GM18861 (cell line): ENCODE results near the gene RBMS3.

Experiments used
- ATAC-seq: cut with Tn5 transposase; IDR thresholded peaks from one replicate; pipeline ENCODE4 v1.9.1; 2021; ENCODE audit not compliant: unreplicated experiment

Gene RBMS3

DNA sequence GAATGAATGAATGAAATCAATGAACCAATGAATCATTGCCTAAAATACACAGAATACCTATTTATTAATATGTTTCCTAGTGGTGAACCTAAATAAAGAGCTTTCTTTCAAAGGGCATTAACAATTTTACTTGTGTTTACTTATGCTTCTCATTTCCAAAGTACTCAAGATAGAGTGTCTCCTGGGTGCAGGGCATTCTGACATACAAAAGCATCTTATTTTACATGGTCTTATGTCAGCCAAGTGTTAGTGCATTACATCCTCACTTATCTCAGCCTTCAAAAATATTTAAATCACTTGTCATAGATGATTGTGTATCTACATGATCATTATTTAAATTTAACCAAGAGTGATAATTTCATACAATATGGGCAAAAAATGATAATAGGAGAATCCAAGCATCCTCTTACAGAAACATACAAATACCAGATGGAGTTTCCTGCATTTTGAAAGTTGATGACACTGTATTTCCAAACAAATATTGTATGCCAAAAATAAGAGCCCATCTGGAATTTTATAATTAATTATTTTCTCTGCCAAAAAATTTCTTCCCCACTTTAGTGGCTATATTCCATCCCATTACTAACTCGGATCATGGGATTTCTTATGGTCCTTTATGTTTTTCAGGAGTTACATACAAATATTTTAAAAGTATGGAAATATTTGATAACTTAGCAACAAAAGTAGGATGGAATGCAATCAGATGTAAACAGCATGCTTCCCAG, 279.0 kb downstream of the RBMS3 start:
- ATAC-seq = no peak

- no peak for ATAC-seq
These were observed 280.8 kb downstream of the RBMS3 start for GRCh38 chr3:29561651-29562149.

DNA sequence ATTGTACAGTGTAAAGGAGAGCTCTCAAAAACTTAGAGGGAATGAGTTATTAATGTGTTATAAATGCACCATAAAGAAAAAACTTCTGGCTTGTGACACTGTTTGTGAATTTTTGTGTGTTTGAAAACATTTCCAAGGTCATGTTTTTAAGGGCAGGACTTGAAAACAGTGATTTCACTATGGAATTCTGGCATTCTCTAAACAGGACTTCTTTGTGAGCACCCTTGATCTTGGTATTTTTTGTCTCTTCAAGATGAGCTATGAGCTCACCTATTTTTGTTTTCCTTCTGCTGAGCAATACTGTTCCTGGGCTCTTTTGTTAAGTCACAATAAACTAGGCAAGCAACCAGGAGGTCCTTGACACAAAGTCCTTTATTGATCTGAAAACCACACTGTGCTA, 284.4 kb downstream of the RBMS3 start:
- ATAC-seq = no peak

- no peak for ATAC-seq
These were observed 286.6 kb downstream of the RBMS3 start for GRCh38 chr3:29567501-29567900.

GRCh38 chr3:29568355-29568754, 287.5 kb downstream of the RBMS3 start:
- ATAC-seq = no peak

GRCh38 chr3:29576181-29576580, 295.3 kb downstream of the RBMS3 start:
- ATAC-seq = no peak

DNA sequence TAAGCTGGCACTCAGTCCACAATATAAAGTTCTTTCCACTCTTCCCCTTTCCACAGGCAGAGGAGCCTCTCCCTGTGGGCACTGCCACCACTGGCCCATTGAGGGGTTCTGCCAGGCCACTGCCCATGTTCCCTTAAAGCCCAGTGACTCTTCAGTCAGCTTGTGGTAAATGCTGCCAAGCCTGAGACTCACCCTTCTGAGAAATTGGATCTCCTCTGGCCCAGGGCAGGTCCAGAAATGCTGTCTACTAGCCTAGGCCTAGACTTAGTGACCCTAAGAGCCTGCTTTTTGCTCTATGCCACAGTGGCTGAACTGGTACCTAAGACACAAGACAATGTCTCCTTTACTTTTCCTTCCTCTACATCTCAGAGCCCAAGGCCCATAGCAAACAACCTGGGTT, 295.8 kb downstream of the RBMS3 start:
- no peak for ATAC-seq

DNA sequence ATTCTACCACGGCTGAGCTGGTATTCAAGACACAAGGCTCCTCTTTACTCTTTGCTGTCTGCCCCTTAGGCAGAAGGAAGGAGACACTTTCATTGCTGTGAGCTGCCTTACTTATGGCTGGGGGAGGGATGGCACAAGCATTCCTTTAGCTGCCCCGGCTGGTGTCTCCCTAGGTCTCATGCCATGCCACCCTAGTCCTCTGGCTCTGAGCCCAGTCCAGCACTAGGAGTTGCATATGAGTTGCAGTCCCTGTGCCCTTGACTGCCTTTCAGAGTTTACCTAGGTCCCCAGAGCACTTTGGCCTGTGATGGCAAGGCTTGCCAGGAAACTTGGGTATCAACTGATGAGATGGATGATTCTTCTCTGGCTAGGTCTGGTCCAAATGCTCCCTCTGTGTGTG, 296.4 kb downstream of the RBMS3 start:
- ATAC-seq = no peak

- ATAC-seq = no peak
These were observed 300.4 kb downstream of the RBMS3 start for GRCh38 chr3:29581311-29581710.

GRCh38 chr3:29582273-29582672, 301.4 kb downstream of the RBMS3 start:
- no peak for ATAC-seq

DNA sequence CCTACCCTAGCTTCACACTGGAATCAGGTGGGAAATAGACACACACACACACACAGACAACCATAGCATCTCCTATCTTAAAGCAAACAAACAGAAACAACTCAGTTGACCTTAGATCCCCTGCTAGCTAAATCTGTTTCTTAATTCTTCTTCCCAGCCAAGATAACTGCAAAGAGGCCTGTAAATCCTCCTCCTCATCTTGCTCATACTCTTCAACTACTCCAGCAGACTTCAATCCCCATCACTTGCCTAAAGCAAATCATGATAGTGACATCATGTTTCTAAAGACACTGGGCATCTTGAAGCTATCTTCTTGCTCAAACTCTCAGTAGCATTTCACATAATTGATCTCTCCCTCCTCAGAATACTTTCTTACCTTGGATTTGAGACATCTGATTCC, 303.0 kb downstream of the RBMS3 start:
- ATAC-seq = no peak

DNA sequence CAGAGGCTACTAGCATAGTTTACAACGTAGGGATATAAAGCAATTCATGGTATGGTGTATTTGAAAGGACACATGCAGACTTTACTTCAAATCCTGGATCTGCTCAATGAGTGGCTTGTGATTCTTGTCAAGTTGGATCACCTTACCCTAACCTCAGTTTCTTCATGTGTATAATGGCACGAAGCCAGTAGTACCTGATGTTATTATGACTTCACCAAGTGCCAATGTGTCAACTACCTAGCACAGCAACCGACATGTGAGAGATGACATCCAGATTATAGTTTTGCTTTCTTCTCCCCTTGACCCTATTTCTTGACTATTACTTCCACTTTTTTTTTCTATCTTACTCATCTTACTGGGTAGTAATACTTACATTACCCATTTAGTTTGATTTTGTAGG, 304.5 kb downstream of the RBMS3 start:
- ATAC-seq = no peak

- ATAC-seq = no peak
These were observed 306.5 kb downstream of the RBMS3 start for GRCh38 chr3:29587340-29587739.

DNA sequence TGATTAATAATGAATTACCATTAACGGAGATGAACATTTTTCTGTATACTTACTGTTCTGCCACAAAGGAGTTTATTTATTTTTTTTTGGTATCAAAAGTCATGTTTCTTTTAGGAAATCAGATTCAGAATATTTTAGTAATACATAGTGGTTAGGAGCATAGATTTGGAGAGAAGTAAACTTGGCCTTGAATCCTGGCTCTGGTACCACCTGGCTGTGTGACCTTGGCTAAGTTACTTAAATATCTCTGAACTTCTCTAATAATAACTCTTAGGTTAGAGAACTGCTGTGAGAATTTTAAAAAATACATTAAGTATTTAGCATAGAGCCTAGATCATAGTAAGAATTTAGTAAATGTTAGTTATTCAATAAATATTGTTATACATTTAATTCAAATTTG, 309.1 kb downstream of the RBMS3 start:
- ATAC-seq = no peak

GRCh38 chr3:29590461-29590860, 309.6 kb downstream of the RBMS3 start:
- ATAC-seq = no peak

- no peak for ATAC-seq
These were observed 310.7 kb downstream of the RBMS3 start for GRCh38 chr3:29591579-29591978.

GRCh38 chr3:29593802-29594201, 312.9 kb downstream of the RBMS3 start:
- ATAC-seq = no peak

DNA sequence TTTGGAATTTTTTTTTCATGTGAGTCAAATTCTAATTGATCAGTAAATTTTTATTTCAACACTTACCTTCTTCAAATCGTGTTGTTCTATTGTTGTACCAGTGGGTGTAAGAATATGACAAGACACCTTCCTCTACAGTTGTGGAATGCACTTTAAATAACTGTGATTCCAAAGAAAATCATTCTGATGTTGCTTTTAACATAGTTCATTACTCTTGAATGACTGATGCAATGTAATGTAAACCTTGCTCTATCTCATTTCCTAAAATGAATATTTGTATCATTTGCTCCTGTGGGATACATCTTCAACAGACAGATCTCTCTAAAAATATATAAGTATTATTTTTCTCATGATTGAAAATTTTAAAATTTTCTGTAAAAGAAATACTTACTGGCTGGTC, 313.4 kb downstream of the RBMS3 start:
- ATAC-seq = no peak

DNA sequence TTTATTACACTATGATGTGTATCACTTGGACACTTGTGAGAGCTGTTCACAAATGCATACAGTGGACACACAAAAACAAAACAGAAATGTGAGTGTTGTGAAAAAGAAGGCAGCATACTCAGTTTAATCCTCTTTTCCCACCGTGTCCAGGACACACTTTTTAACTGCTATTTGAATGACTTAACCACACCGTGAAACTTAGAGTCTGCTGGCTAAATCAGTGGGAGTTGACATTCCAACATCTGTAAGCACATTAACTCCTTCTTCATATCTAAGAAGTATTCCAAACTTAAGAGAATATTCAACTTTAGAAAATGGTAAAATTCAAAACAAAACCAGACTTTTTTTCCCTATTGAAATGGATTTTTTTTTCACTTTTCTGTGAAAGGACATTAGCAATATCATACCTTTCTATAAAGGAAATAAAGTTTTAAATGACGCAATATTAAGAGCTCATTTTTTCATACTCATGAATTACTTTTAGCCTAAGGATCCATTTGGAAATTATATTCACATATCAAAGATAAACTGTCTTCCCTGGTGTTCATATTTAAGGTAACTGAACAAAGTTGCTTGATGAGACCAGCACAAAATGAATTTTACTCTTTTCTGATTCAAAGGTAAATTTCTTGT, 316.6 kb downstream of the RBMS3 start:
- no peak for ATAC-seq

- ATAC-seq = no peak
These were observed 321.2 kb downstream of the RBMS3 start for GRCh38 chr3:29601861-29602585.

- ATAC-seq = no peak
These were observed 325.0 kb downstream of the RBMS3 start for GRCh38 chr3:29605845-29606244.

DNA sequence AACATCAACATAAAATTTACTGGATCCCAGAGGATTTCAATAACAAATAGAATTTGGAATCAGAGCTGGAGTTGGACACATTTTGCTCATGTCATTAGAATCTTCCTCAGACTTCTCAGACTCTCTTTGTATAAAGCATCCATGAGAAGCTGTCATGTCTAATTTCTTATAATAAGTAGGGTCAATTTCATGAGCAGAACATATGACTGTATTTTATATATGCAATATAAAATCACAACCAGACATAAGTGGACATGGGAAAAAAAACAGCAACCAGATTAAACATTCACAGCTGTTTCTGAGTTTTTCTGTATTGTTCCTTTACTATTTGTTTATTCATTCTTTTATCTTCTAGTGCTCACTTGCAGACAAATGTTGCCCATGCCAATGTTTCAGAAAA, 325.5 kb downstream of the RBMS3 start:
- no peak for ATAC-seq
